Measurements from ENCODE around the gene GLIS2.

Gene GLIS2

GRCh38 chr16:4381935-4382794 lies 66.3 kb downstream of the GLIS2 start:
- no peak for DNase-seq (ENCODE audit: low read depth in 2 of 2)

GRCh38 chr16:4382795-4383357 lies 67.0 kb downstream of the GLIS2 start:
- no peak for DNase-seq (ENCODE audit: low read depth in 2 of 2)

- no peak for DNase-seq (ENCODE audit: low read depth in 2 of 2)
Measured at GRCh38 chr16:4383591-4384444, 68.0 kb downstream of the GLIS2 start.

GRCh38 chr16:4384509-4384942 lies 68.7 kb downstream of the GLIS2 start:
- no peak for DNase-seq (ENCODE audit: low read depth in 2 of 2)

- no peak for DNase-seq (ENCODE audit: low read depth in 2 of 2)
Measured at GRCh38 chr16:4385066-4385788, 69.4 kb downstream of the GLIS2 start.

- no peak for DNase-seq (ENCODE audit: low read depth in 2 of 2)
Measured at GRCh38 chr16:4385789-4386450, 70.1 kb downstream of the GLIS2 start.

- no peak for DNase-seq (ENCODE audit: low read depth in 2 of 2)
Measured at GRCh38 chr16:4386451-4386805, 70.6 kb downstream of the GLIS2 start.

- no peak for DNase-seq (ENCODE audit: low read depth in 2 of 2)
Measured at GRCh38 chr16:4386951-4387565, 71.2 kb downstream of the GLIS2 start.

GRCh38 chr16:4387781-4388180 lies 71.9 kb downstream of the GLIS2 start:
- DNase-seq (ENCODE audit: low read depth in 2 of 2) = no peak

GRCh38 chr16:4388271-4389021 lies 72.6 kb downstream of the GLIS2 start:
- no peak for DNase-seq (ENCODE audit: low read depth in 2 of 2)
